ENCODE results near the gene RAB31.

DNA sequence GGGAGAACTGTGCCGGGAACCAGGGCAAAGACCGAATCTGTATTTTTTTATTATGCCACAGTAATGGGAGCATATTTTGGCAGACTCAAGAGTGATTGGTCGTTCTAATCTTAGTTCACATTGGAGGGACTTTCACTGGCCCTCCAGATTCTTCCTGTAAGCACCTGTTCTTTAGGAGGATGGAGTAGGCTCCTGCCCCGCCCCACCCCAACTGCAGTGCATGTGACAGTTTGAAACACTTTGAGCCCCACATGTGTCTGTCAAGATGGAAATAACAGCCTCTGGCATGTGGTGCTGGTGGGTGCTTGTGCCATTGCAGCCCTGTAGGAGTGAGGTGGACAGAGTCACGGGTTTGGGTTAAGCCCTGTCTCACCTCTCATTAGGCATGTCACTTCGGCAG is 134.3 kb downstream of the RAB31 start:
- TF ChIP-seq EZH2 (IDR thresholded peaks at IDR 0.05; ENCODE audit: borderline replicate concordance, low read length) = no peak
- TF ChIP-seq, protein P1, sequence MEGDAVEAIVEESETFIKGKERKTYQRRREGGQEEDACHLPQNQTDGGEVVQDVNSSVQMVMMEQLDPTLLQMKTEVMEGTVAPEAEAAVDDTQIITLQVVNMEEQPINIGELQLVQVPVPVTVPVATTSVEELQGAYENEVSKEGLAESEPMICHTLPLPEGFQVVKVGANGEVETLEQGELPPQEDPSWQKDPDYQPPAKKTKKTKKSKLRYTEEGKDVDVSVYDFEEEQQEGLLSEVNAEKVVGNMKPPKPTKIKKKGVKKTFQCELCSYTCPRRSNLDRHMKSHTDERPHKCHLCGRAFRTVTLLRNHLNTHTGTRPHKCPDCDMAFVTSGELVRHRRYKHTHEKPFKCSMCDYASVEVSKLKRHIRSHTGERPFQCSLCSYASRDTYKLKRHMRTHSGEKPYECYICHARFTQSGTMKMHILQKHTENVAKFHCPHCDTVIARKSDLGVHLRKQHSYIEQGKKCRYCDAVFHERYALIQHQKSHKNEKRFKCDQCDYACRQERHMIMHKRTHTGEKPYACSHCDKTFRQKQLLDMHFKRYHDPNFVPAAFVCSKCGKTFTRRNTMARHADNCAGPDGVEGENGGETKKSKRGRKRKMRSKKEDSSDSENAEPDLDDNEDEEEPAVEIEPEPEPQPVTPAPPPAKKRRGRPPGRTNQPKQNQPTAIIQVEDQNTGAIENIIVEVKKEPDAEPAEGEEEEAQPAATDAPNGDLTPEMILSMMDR (IDR thresholded peaks at IDR 0.05; ENCODE audit: low read length) = no peak
